Measurements from ENCODE around the gene OR10AG1. TPM values are rescaled to one million over a fixed set of nuclear protein-coding genes. Genes with fewer than 3 reads are reported as not detected.

OR10AG1 gene
- total RNA-seq (not detected in 2 replicates), polyA plus RNA-seq (not detected in 2 replicates), polyA minus RNA-seq (ENCODE audit: low replicate concordance) (not detected in 2 replicates)
- polyA plus RNA-seq (2012): not detected in 2 replicates

- no peaks in the 10 kb centered on the region for H3K36me3 ChIP-seq (ENCODE audit: control insufficient read depth, insufficient read depth, low read length)
- no peaks in the 10 kb centered on the region for H3K79me2 ChIP-seq (ENCODE audit: control insufficient read depth, insufficient read depth, low read length)
- no peak for TF ChIP-seq EZH2 (IDR thresholded peaks at IDR 0.05; ENCODE audit: low read length, missing control alignments)
- H4K20me1 ChIP-seq (ENCODE audit: control insufficient read depth, extremely low read depth, insufficient read depth, low read length): no peaks in the 10 kb centered on the region
- H3K4me2 ChIP-seq (ENCODE audit: extremely low read depth, insufficient read depth, low read length): no peak within 1 kb of the TSS
- no peak within 1 kb of the TSS for H2AFZ ChIP-seq (ENCODE audit: low read length)
- no peaks in the 10 kb centered on the region for H3K9me3 ChIP-seq (ENCODE audit: control insufficient read depth, insufficient read depth, low read depth, low read length)
- no peaks in the 10 kb centered on the region for H3K27me3 ChIP-seq (ENCODE audit: control insufficient read depth, insufficient read depth, low read length)
- no peak within 1 kb of the TSS for H3K9ac ChIP-seq (ENCODE audit: insufficient read depth, low read length)
- no peak for DNase-seq (ENCODE audit: low read depth in 2 of 2)
- no peaks in the 10 kb centered on the region for H3K4me1 ChIP-seq (ENCODE audit: control insufficient read depth, extremely low read depth, insufficient read depth, low read length)
- no peak within 1 kb of the TSS for H3K27ac ChIP-seq (ENCODE audit: insufficient read depth, low read length)
- no peak within 1 kb of the TSS for H3K4me3 ChIP-seq (replicated peaks in 1 of 4; ENCODE audit: control extremely low read depth in 1 of 4, insufficient read depth in 1 of 4, low read depth in 3 of 4, low read length in 4 of 4)
These were observed at the start of gene OR10AG1 for GRCh38 chr11:55969845-55970244. OR10AG1 (minus strand) TSS chr11:55969945; CDS start chr11:55969907, 38 bp downstream.

GRCh38 chr11:56013805-56014204 lies 44.1 kb upstream of the OR10AG1 start:
- no peaks in the 10 kb centered on the region for H3K27me3 ChIP-seq (ENCODE audit: control insufficient read depth, insufficient read depth, low read length)
- no peak overlapping the region for H3K4me2 ChIP-seq (ENCODE audit: extremely low read depth, insufficient read depth, low read length)
- H4K20me1 ChIP-seq (ENCODE audit: control insufficient read depth, extremely low read depth, insufficient read depth, low read length): no peaks in the 10 kb centered on the region
- no peaks in the 10 kb centered on the region for H3K36me3 ChIP-seq (ENCODE audit: control insufficient read depth, insufficient read depth, low read length)
- no peak overlapping the region for H3K9ac ChIP-seq (ENCODE audit: insufficient read depth, low read length)
- no peaks in the 10 kb centered on the region for H3K4me1 ChIP-seq (ENCODE audit: control insufficient read depth, extremely low read depth, insufficient read depth, low read length)
- H3K9me3 ChIP-seq (ENCODE audit: control insufficient read depth, insufficient read depth, low read depth, low read length): no peaks in the 10 kb centered on the region
- no peak overlapping the region for H2AFZ ChIP-seq (ENCODE audit: low read length)
- DNase-seq (ENCODE audit: low read depth in 2 of 2): no peak
- no peaks in the 10 kb centered on the region for H3K79me2 ChIP-seq (ENCODE audit: control insufficient read depth, insufficient read depth, low read length)
- no peak overlapping the region for H3K4me3 ChIP-seq (replicated peaks in 1 of 4; ENCODE audit: control extremely low read depth in 1 of 4, insufficient read depth in 1 of 4, low read depth in 3 of 4, low read length in 4 of 4)
- TF ChIP-seq CTCF (conservative IDR thresholded peaks at IDR 0.05 in 1 of 2, IDR thresholded peaks at IDR 0.05 in 1 of 2; ENCODE audit: low read depth in 1 of 2, low read length in 2 of 2) (no peak), EZH2 (IDR thresholded peaks at IDR 0.05; ENCODE audit: low read length, missing control alignments) (no peak)
- H3K27ac ChIP-seq (ENCODE audit: insufficient read depth, low read length): no peak overlapping the region

GRCh38 chr11:56010716-56011115 lies 41.0 kb upstream of the OR10AG1 start:
- no peak for DNase-seq (ENCODE audit: low read depth in 2 of 2)
- Histone ChIP-seq H3K79me2 (ENCODE audit: control insufficient read depth, insufficient read depth, low read length) (no peaks in the 10 kb centered on the region), H4K20me1 (ENCODE audit: control insufficient read depth, extremely low read depth, insufficient read depth, low read length) (no peaks in the 10 kb centered on the region), H2AFZ (ENCODE audit: low read length) (no peak overlapping the region), H3K27ac (ENCODE audit: insufficient read depth, low read length) (no peak overlapping the region), H3K36me3 (ENCODE audit: control insufficient read depth, insufficient read depth, low read length) (no peaks in the 10 kb centered on the region), H3K4me1 (ENCODE audit: control insufficient read depth, extremely low read depth, insufficient read depth, low read length) (no peaks in the 10 kb centered on the region), H3K9ac (ENCODE audit: insufficient read depth, low read length) (no peak overlapping the region), H3K27me3 (ENCODE audit: control insufficient read depth, insufficient read depth, low read length) (no peaks in the 10 kb centered on the region), H3K9me3 (ENCODE audit: control insufficient read depth, insufficient read depth, low read depth, low read length) (no peaks in the 10 kb centered on the region), H3K4me2 (ENCODE audit: extremely low read depth, insufficient read depth, low read length) (no peak overlapping the region), H3K4me3 (replicated peaks in 1 of 4; ENCODE audit: control extremely low read depth in 1 of 4, insufficient read depth in 1 of 4, low read depth in 3 of 4, low read length in 4 of 4) (no peak overlapping the region)
- TF ChIP-seq CTCF (conservative IDR thresholded peaks at IDR 0.05 in 1 of 2, IDR thresholded peaks at IDR 0.05 in 1 of 2; ENCODE audit: low read depth in 1 of 2, low read length in 2 of 2) (no peak), EZH2 (IDR thresholded peaks at IDR 0.05; ENCODE audit: low read length, missing control alignments) (no peak)

Measured in fibroblast of lung (primary cell).